ENCODE measurements around the gene SNX10. TPM values are rescaled to one million over a fixed set of nuclear protein-coding genes. Genes with fewer than 3 reads are reported as not detected.

SNX10 gene
- total RNA-seq, 2 experiments from 2014 or later: 31.0 to 31.6 TPM

DNA sequence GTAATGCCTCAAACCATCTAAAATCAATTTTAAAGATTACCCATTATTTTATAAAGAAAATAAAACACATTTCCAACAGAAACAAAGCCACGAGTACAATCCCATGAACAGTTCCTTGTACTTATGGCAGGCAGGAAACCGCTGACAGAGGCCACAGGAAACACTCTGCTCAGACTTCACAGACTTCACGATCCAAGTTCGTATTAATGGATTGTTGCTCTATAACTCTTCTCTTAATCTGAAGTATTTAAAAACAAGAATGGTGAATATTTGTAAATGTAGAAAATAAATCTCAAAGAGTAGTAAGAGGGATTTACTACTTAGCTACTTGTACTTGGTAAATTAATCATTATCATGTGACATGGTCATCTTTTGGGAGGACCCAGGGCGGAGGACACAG is 78.3 kb downstream of the SNX10 start:
- Mint-ChIP-seq H3K27me3 (peaks cover 6% of the 10 kb centered on the region), H3K36me3 (peaks cover 17% of the 10 kb centered on the region), H3K4me1 (peaks cover 9% of the 10 kb centered on the region), H3K4me3 (peak overlapping the region; percentile 57), H3K27ac (no peak overlapping the region), H3K9me3 (no peaks in the 10 kb centered on the region)
- DNase-seq (no peak), ATAC-seq (ENCODE audit: low read depth) (peak; percentile 55)
- POLR2A ChIA-PET: interaction anchor here (1.2 to 1.8 kb wide), 2 partner anchors 78 to 791 kb away, joined by 3 to 4 read pairs; partner anchors contain the start of gene SNX10

DNA sequence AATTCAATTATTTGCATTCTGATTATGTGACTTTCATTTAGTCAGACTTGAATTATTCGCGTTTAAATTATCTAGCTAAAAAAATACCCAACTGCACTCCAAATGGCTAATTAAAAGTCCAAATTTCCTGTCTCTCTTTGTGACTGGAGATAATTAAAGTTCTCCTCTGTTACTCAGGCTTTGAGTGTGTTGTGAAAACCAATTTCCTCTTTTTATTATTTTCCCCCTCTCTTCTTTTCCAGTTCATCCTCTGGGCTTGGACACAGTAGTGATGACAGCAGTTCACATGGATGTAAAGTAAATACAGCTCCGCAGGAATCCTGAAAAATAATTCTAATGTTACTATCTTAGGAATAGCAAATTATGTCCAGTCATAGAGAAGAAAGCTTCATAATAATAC is 80.6 kb downstream of the SNX10 start:
- Mint-ChIP-seq H3K27me3 (peaks cover 15% of the 10 kb centered on the region), H3K36me3 (peaks cover 14% of the 10 kb centered on the region), H3K4me1 (peaks cover 10% of the 10 kb centered on the region), H3K9me3 (no peaks in the 10 kb centered on the region), H3K4me3 (no peak overlapping the region), H3K27ac (no peak overlapping the region)
- no peak for ATAC-seq (ENCODE audit: low read depth)
- POLR2A ChIA-PET: no interaction called here
- DNase-seq: no peak

GRCh38 chr7:26372704-26373103 is 81.0 kb downstream of the SNX10 start:
- H3K27me3 Mint-ChIP-seq: peaks cover 18% of the 10 kb centered on the region
- no peak overlapping the region for H3K27ac Mint-ChIP-seq
- POLR2A ChIA-PET: no interaction called here
- peaks cover 10% of the 10 kb centered on the region for H3K4me1 Mint-ChIP-seq
- DNase-seq (no peak), ATAC-seq (ENCODE audit: low read depth) (no peak)
- H3K4me3 Mint-ChIP-seq: no peak overlapping the region
- no peaks in the 10 kb centered on the region for H3K9me3 Mint-ChIP-seq
- H3K36me3 Mint-ChIP-seq: peaks cover 12% of the 10 kb centered on the region

- peaks cover 6% of the 10 kb centered on the region for H3K4me1 Mint-ChIP-seq
- H3K27me3 Mint-ChIP-seq: peaks cover 35% of the 10 kb centered on the region
- ATAC-seq (ENCODE audit: low read depth) (no peak), DNase-seq (no peak)
- H3K27ac Mint-ChIP-seq: no peak overlapping the region
- no peak overlapping the region for H3K4me3 Mint-ChIP-seq
- H3K36me3 Mint-ChIP-seq: peaks cover 12% of the 10 kb centered on the region
- POLR2A ChIA-PET: interaction anchor here (0.9 kb wide), 1 partner anchor 9 kb away, joined by 3 read pairs; no protein-coding TSS in a partner anchor
- no peaks in the 10 kb centered on the region for H3K9me3 Mint-ChIP-seq
Observed at GRCh38 chr7:26374647-26375373, 83.1 kb downstream of the SNX10 start.

DNA sequence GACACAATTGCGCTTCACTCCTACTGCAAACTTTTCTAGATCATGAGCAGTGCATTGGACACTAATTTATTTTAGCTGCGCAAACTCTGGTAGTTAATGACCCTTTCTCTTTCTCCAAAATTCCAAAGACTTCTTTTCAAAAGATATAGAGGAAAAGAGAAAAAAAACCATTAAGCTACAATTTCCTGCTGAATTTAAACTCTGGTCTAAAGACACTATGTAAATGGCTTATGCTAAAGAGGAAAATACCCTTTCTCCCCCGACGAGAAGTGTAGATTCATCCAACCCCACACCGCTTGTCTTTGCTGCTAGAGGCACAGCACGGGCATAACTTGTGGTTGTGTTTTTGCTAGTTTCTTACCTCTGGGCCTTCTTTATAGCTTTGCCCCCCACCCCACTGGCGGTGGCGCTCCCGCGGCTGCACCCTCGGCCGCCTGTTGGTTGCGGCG is 84.1 kb downstream of the SNX10 start:
- Mint-ChIP-seq H3K4me3 (peak overlapping the region; percentile 63), H3K27me3 (peaks cover 35% of the 10 kb centered on the region), H3K27ac (no peak overlapping the region), H3K36me3 (peaks cover 10% of the 10 kb centered on the region), H3K4me1 (peaks cover 3% of the 10 kb centered on the region), H3K9me3 (no peaks in the 10 kb centered on the region)
- ATAC-seq (ENCODE audit: low read depth) (no peak), DNase-seq (no peak)
- POLR2A ChIA-PET: interaction anchor here (0.9 kb wide), 1 partner anchor 10 kb away, joined by 3 read pairs; no protein-coding TSS in a partner anchor

GRCh38 chr7:26376175-26376917 is 84.7 kb downstream of the SNX10 start:
- H3K27me3 Mint-ChIP-seq: peaks cover 35% of the 10 kb centered on the region
- peaks cover 10% of the 10 kb centered on the region for H3K36me3 Mint-ChIP-seq
- H3K27ac Mint-ChIP-seq: no peak overlapping the region
- ATAC-seq (ENCODE audit: low read depth) (peak; percentile 25), DNase-seq (peak; percentile 60)
- H3K4me3 Mint-ChIP-seq: peak overlapping the region; percentile 87
- POLR2A ChIA-PET: no interaction called here
- H3K4me1 Mint-ChIP-seq: peaks cover 3% of the 10 kb centered on the region
- H3K9me3 Mint-ChIP-seq: no peaks in the 10 kb centered on the region

- no peaks in the 10 kb centered on the region for H3K9me3 Mint-ChIP-seq
- peaks cover 3% of the 10 kb centered on the region for H3K4me1 Mint-ChIP-seq
- ATAC-seq (ENCODE audit: low read depth): no peak
- DNase-seq: no peak
- H3K36me3 Mint-ChIP-seq: peaks cover 4% of the 10 kb centered on the region
- POLR2A ChIA-PET: no interaction called here
- peaks cover 35% of the 10 kb centered on the region for H3K27me3 Mint-ChIP-seq
- no peak overlapping the region for H3K27ac Mint-ChIP-seq
- H3K4me3 Mint-ChIP-seq: no peak overlapping the region
Observed at GRCh38 chr7:26378016-26378415, 86.4 kb downstream of the SNX10 start.

GRCh38 chr7:26379711-26380110 is 88.0 kb downstream of the SNX10 start:
- Mint-ChIP-seq H3K4me1 (peaks cover 3% of the 10 kb centered on the region), H3K27me3 (peaks cover 32% of the 10 kb centered on the region), H3K36me3 (no peaks in the 10 kb centered on the region), H3K9me3 (no peaks in the 10 kb centered on the region), H3K4me3 (no peak overlapping the region), H3K27ac (no peak overlapping the region)
- DNase-seq (no peak), ATAC-seq (ENCODE audit: low read depth) (no peak)
- POLR2A ChIA-PET: no interaction called here

- no peaks in the 10 kb centered on the region for H3K9me3 Mint-ChIP-seq
- ATAC-seq (ENCODE audit: low read depth): no peak
Observed at GRCh38 chr7:26381476-26382353, 90.1 kb downstream of the SNX10 start.

DNA sequence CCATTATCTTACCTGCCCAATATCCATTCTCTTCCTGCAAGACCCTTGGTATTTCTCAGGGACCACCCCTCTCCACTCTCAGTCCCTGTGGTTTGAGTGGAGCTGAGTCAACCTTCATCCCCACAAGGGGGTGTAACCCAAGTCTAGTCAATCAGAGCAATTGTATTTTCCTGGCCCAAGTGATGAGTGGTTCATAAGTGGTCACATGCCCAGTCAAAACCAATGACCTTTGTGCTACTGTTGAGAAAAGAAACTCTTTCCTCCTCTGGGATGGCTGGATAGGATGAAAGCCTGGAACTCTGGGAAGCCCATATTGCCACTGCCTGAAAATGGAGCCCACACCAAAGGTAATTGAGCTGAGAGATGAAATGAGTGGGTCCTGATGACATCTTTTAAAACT is 93.6 kb downstream of the SNX10 start:
- DNase-seq (no peak), ATAC-seq (ENCODE audit: low read depth) (no peak)
- Mint-ChIP-seq H3K4me1 (peaks cover 3% of the 10 kb centered on the region), H3K27ac (no peak overlapping the region), H3K4me3 (no peak overlapping the region), H3K9me3 (no peaks in the 10 kb centered on the region), H3K36me3 (no peaks in the 10 kb centered on the region), H3K27me3 (peaks cover 34% of the 10 kb centered on the region)
- POLR2A ChIA-PET: no interaction called here

More at GRCh38 chr7:26381476-26382353, 90.1 kb downstream of the SNX10 start:
- Mint-ChIP-seq H3K27ac (no peak overlapping the region), H3K27me3 (peaks cover 36% of the 10 kb centered on the region), H3K4me1 (peaks cover 6% of the 10 kb centered on the region), H3K4me3 (no peak overlapping the region), H3K36me3 (no peaks in the 10 kb centered on the region)
- POLR2A ChIA-PET: no interaction called here
- DNase-seq: no peak

GRCh38 chr7:26387731-26388130 is 96.1 kb downstream of the SNX10 start:
- no peak for DNase-seq
- ATAC-seq (ENCODE audit: low read depth): no peak
- Mint-ChIP-seq H3K27me3 (peaks cover 42% of the 10 kb centered on the region), H3K9me3 (no peaks in the 10 kb centered on the region), H3K27ac (no peak overlapping the region), H3K36me3 (no peaks in the 10 kb centered on the region), H3K4me1 (peaks cover 3% of the 10 kb centered on the region), H3K4me3 (no peak overlapping the region)
- POLR2A ChIA-PET: no interaction called here

- H3K27ac Mint-ChIP-seq: no peak overlapping the region
- POLR2A ChIA-PET: no interaction called here
- no peak overlapping the region for H3K4me3 Mint-ChIP-seq
- DNase-seq: no peak
- H3K36me3 Mint-ChIP-seq: no peaks in the 10 kb centered on the region
- H3K9me3 Mint-ChIP-seq: no peaks in the 10 kb centered on the region
- no peak for ATAC-seq (ENCODE audit: low read depth)
- H3K4me1 Mint-ChIP-seq: peaks cover 3% of the 10 kb centered on the region
- H3K27me3 Mint-ChIP-seq: peaks cover 45% of the 10 kb centered on the region
Observed at GRCh38 chr7:26388256-26388655, 96.6 kb downstream of the SNX10 start.

DNA sequence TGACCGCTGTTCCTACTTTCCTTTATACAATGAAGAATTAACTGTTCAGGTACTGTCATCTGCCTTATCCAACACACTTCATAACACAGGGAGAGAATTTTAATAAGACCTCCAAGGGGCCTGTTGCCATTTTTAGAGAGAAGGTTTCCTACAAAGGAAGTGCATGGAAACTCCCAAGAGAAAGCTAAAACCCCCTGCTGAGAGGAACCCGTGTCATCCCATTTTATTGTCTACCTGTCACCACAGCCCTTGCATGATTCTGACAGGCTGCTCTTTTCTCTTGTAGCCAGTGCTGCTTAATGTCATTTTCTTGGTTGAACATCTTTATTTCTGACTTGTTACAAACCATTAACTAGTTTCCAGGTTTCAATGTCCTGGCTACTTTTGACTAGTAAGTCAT is 98.4 kb downstream of the SNX10 start:
- POLR2A ChIA-PET: no interaction called here
- no peak overlapping the region for H3K4me3 Mint-ChIP-seq
- H3K9me3 Mint-ChIP-seq: no peaks in the 10 kb centered on the region
- peaks cover 53% of the 10 kb centered on the region for H3K27me3 Mint-ChIP-seq
- no peak overlapping the region for H3K27ac Mint-ChIP-seq
- no peak for DNase-seq
- no peak for ATAC-seq (ENCODE audit: low read depth)
- peaks cover 3% of the 10 kb centered on the region for H3K4me1 Mint-ChIP-seq
- H3K36me3 Mint-ChIP-seq: no peaks in the 10 kb centered on the region
